Prostate gland (tissue), 2 donors: ENCODE measurements around the gene DNAH8.

Source experiments
- POLR2A ChIP-seq: fragments of 450-650 bp; IDR thresholded peaks from one replicate; pipeline ENCODE4 v1.6.1; 2016; ENCODE audit warnings: antibody characterized with exemption, mild to moderate bottlenecking
- POLR2AphosphoS5 ChIP-seq: sonication (generic); formaldehyde crosslinking; IDR thresholded peaks from one replicate; pipeline ENCODE4 v1.6.1; 2017; ENCODE audit warnings: antibody characterized with exemption
- TF ChIP-seq, protein P1 (sequence below), 4 experiments: fragments of 200-600 bp in 2 of 4; fragments of 450-650 bp in 2 of 4; sonication (generic) in 2 of 4; IDR thresholded peaks; 1 replicate in 3 of 4; 2 replicates in 1 of 4; pipeline ENCODE4 v1.5.1; 2016 to 2019; ENCODE audit warnings: antibody characterized with exemption in 4 of 4, mild to moderate bottlenecking in 2 of 4, moderate library complexity in 2 of 4

DNA sequence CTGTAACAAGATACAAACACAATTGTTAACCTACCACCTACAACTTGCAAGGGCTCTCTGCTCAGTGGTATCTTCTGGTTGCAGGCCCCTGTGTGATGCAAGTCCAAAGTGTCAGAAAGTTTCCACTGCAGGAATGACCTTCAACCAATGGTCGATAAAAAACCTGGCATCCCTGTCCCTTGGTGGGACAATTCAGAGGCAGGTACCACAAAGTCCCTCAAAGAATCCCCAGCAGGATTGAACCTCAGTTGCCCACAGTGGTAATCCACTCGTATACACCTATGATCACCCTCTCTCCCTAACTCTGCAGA lies 28.1 kb upstream of the DNAH8 start:
- TF ChIP-seq POLR2A (no peak), POLR2AphosphoS5 (no peak)
- TF ChIP-seq, protein P1, sequence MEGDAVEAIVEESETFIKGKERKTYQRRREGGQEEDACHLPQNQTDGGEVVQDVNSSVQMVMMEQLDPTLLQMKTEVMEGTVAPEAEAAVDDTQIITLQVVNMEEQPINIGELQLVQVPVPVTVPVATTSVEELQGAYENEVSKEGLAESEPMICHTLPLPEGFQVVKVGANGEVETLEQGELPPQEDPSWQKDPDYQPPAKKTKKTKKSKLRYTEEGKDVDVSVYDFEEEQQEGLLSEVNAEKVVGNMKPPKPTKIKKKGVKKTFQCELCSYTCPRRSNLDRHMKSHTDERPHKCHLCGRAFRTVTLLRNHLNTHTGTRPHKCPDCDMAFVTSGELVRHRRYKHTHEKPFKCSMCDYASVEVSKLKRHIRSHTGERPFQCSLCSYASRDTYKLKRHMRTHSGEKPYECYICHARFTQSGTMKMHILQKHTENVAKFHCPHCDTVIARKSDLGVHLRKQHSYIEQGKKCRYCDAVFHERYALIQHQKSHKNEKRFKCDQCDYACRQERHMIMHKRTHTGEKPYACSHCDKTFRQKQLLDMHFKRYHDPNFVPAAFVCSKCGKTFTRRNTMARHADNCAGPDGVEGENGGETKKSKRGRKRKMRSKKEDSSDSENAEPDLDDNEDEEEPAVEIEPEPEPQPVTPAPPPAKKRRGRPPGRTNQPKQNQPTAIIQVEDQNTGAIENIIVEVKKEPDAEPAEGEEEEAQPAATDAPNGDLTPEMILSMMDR (IDR thresholded peaks at IDR 0.05), result no peak
